HCT116 (cell line): ENCODE results near the gene HGS. TPM values are rescaled to one million over a fixed set of nuclear protein-coding genes. Genes with fewer than 3 reads are reported as not detected.

Experiments used
- ATAC-seq: fragments of 200-7000 bp; cut with Tn5 transposase; 2 replicates; pipeline ENCODE4 v1.9.1; 2020; ENCODE audit warnings: mild to moderate bottlenecking, moderate library complexity
- BruUV-seq: library from RNA; stranded (reverse); fragments of 400-500 nt; replicated peaks from 2 replicates; lab custom pipeline; 2021; lab: Mats Ljungman, UMichigan
- CTCF ChIA-PET: fragments of 300-600 bp; sonication (Branson Sonifier 250); formaldehyde crosslinking; loops from one replicate; lab custom pipeline; 2021; ENCODE audit warnings: antibody characterized with exemption; lab: Charles Lee
- POLR2A ChIA-PET: fragments of 300-600, 350-600 bp; sonication (Branson Sonifier 250); formaldehyde crosslinking; loops from one replicate; lab custom pipeline; 2021; ENCODE audit warnings: antibody characterized with exemption; lab: Charles Lee
- RAD21 ChIA-PET, 2 experiments: fragments of 300-600 bp; sonication (Branson Sonifier 250); formaldehyde crosslinking; loops; one replicate each; lab custom pipeline; 2023; ENCODE audit warnings: low total read pairs in 2 of 2; ENCODE audit not compliant: uncharacterized antibody in 2 of 2, unreplicated experiment in 2 of 2, low non-redundant PET in 1 of 2; lab: Charles Lee
- DNase-seq: peaks from one replicate; pipeline ENCODE4 v3.0.0-alpha.2; 2010; ENCODE audit warnings: low read depth, low spot score
- H2AFZ ChIP-seq: fragments of 200-600 bp; shearing (Covaris generic), sonication (generic); 2 replicates; pipeline ENCODE4 v1.6.1; 2017; ENCODE audit warnings: low read depth, mixed run types, mixed read lengths, antibody characterized with exemption, low read length; ENCODE audit not compliant: poor library complexity, severe bottlenecking
- H3K27ac ChIP-seq: 2 replicates; pipeline ENCODE4 v1.5.1; 2012; ENCODE audit warnings: low read depth, low read length
- H3K27me3 ChIP-seq: fragments of 200-600 bp; sonication (generic); 2 replicates; pipeline ENCODE4 v1.6.1; 2016; ENCODE audit warnings: mixed run types, low read length, mixed read lengths; ENCODE audit not compliant: insufficient read depth
- H3K36me3 ChIP-seq, 2 experiments: fragments of 200-500 bp in 1 of 2; fragments of 200-600 bp in 1 of 2; sonication (Bioruptor generic) in 1 of 2; sonication (generic) in 1 of 2; 2 replicates each; pipeline versions ENCODE4 v1.5.1 to v1.6.1; 2014 to 2016; ENCODE audit warnings: low read length in 2 of 2, inconsistent platforms in 1 of 2, mixed read lengths in 1 of 2, mixed run types in 1 of 2; ENCODE audit not compliant: insufficient read depth in 2 of 2, control insufficient read depth in 1 of 2
- H3K4me1 ChIP-seq, 2 experiments: fragments of 200-600 bp in 1 of 2; sonication (generic) in 1 of 2; 2 replicates each; pipeline versions ENCODE4 v1.5.1 to v1.6.1; 2012 to 2017; ENCODE audit warnings: low read length in 2 of 2, inconsistent platforms in 1 of 2, mild to moderate bottlenecking in 1 of 2, mixed read lengths in 1 of 2, mixed run types in 1 of 2, moderate library complexity in 1 of 2; ENCODE audit not compliant: insufficient read depth in 2 of 2, control insufficient read depth in 1 of 2
- H3K4me2 ChIP-seq: fragments of 200-600 bp; sonication (generic); 2 replicates; pipeline ENCODE4 v1.6.1; 2017; ENCODE audit warnings: mixed run types, low read length, mixed read lengths
- H3K4me3 ChIP-seq, 2 experiments: fragments of 200-600 bp in 1 of 2; sonication (generic) in 1 of 2; replicated peaks in 1 of 2; 2 replicates each; pipeline ENCODE4 v1.5.1; 2011 to 2016; ENCODE audit warnings: low read length in 2 of 2, control low read depth in 1 of 2, low read depth in 1 of 2, mild to moderate bottlenecking in 1 of 2, mixed read lengths in 1 of 2, mixed run types in 1 of 2
- H3K79me2 ChIP-seq: fragments of 200-600 bp; sonication (generic); 2 replicates; pipeline ENCODE4 v1.6.1; 2017; ENCODE audit warnings: mild to moderate bottlenecking, mixed run types, low read length, moderate library complexity, mixed read lengths; ENCODE audit not compliant: insufficient read depth
- H3K9ac ChIP-seq: fragments of 200-600 bp; sonication (generic); 2 replicates; pipeline ENCODE4 v1.6.1; 2016; ENCODE audit warnings: low read length, mixed read lengths
- H3K9me2 ChIP-seq: fragments of 200-600 bp; sonication (generic), shearing (Covaris generic); 2 replicates; pipeline ENCODE4 v1.6.1; 2017; ENCODE audit warnings: mixed run types, mild to moderate bottlenecking, moderate library complexity; ENCODE audit not compliant: insufficient read depth
- H3K9me3 ChIP-seq, 2 experiments: fragments of 200-500 bp in 1 of 2; fragments of 200-600 bp in 1 of 2; sonication (Bioruptor generic) in 1 of 2; sonication (generic) in 1 of 2; 2 replicates each; pipeline ENCODE4 v1.6.1; 2014 to 2017; ENCODE audit warnings: low read length in 2 of 2, mixed read lengths in 2 of 2, inconsistent platforms in 1 of 2, low read depth in 1 of 2, mild to moderate bottlenecking in 1 of 2, mixed run types in 1 of 2, moderate library complexity in 1 of 2; ENCODE audit not compliant: control insufficient read depth in 1 of 2, insufficient read depth in 1 of 2
- H4K20me1 ChIP-seq: fragments of 200-600 bp; sonication (generic), shearing (Covaris generic); 2 replicates; pipeline ENCODE4 v1.6.1; 2017; ENCODE audit warnings: mixed run types, mild to moderate bottlenecking, moderate library complexity; ENCODE audit not compliant: insufficient read depth
- CEBPB ChIP-seq: IDR thresholded peaks from 2 replicates; pipeline ENCODE4 v1.6.1; 2012; ENCODE audit warnings: low read depth
- EGR1 ChIP-seq: IDR thresholded peaks from 2 replicates; pipeline ENCODE4 v1.6.1; 2012; ENCODE audit warnings: low read depth
- ELF1 ChIP-seq: IDR thresholded peaks from 2 replicates; pipeline ENCODE4 v1.6.1; 2012; ENCODE audit warnings: low read depth, borderline replicate concordance
- EZH2 ChIP-seq: fragments of 200-600 bp; sonication (generic); IDR thresholded peaks from 2 replicates; pipeline ENCODE4 v1.6.1; 2017; ENCODE audit warnings: antibody characterized with exemption, mixed run types
- EZH2phosphoT487 ChIP-seq: fragments of 200-600 bp; IDR thresholded peaks from 2 replicates; pipeline ENCODE4 v1.6.1; 2018; ENCODE audit warnings: antibody characterized with exemption, borderline replicate concordance
- FOSL1 ChIP-seq: IDR thresholded peaks from 2 replicates; pipeline ENCODE4 v1.6.1; 2012; ENCODE audit warnings: low read depth
- JUND ChIP-seq: IDR thresholded peaks from 2 replicates; pipeline ENCODE4 v1.6.1; 2012
- POLR2A ChIP-seq: IDR thresholded peaks from 2 replicates; pipeline ENCODE4 v1.7.0; 2011; ENCODE audit warnings: borderline replicate concordance; ENCODE audit not compliant: insufficient read depth, insufficient read length; ENCODE audit errors: extremely low read depth
- RAD21 ChIP-seq: IDR thresholded peaks from 2 replicates; pipeline ENCODE4 v1.6.1; 2012; ENCODE audit warnings: low read depth, mild to moderate bottlenecking
- SIN3A ChIP-seq: IDR thresholded peaks from 2 replicates; pipeline ENCODE4 v1.6.1; 2012; ENCODE audit warnings: low read depth
- SP1 ChIP-seq: IDR thresholded peaks from 2 replicates; pipeline ENCODE4 v1.6.1; 2012; ENCODE audit warnings: low read depth
- SRF ChIP-seq: IDR thresholded peaks from 2 replicates; pipeline ENCODE4 v1.6.1; 2012; ENCODE audit warnings: low read depth
- TCF7L2 ChIP-seq: IDR thresholded peaks from 2 replicates; pipeline ENCODE4 v1.7.0; 2011; ENCODE audit warnings: borderline replicate concordance, inconsistent platforms; ENCODE audit not compliant: insufficient read depth, insufficient read length; ENCODE audit errors: extremely low read depth
- ZFX ChIP-seq: fragments of 450-650 bp; IDR thresholded peaks from 2 replicates; pipeline ENCODE4 v1.6.1; 2017
- ZNF274 ChIP-seq: fragments of 200-500 bp; sonication (Bioruptor generic); IDR thresholded peaks from 2 replicates; pipeline ENCODE4 v1.6.1; 2014; ENCODE audit warnings: mild to moderate bottlenecking, low read depth, low read length, inconsistent platforms
- intact Hi-C: fragments of 100-400 bp; cut with micrococcal nuclease; formaldehyde crosslinking; loops from 2 replicates; pipeline ENCODE4 v1.10.0; 2022
- total RNA-seq: library from RNA; stranded (reverse); gene quantifications from one replicate; pipeline ENCODE4 v1.2.1, GENCODE V29; 2021; ENCODE audit not compliant: unreplicated experiment
- TF ChIP-seq, protein P1 (sequence below): IDR thresholded peaks from 2 replicates; pipeline ENCODE4 v1.6.1; 2012; ENCODE audit warnings: low read depth
- TF ChIP-seq, protein P2 (sequence below): IDR thresholded peaks from 2 replicates; pipeline ENCODE4 v1.6.1; 2012

HGS gene
- total RNA-seq, 1 experiment from 2014 or later = 231 TPM

DNA sequence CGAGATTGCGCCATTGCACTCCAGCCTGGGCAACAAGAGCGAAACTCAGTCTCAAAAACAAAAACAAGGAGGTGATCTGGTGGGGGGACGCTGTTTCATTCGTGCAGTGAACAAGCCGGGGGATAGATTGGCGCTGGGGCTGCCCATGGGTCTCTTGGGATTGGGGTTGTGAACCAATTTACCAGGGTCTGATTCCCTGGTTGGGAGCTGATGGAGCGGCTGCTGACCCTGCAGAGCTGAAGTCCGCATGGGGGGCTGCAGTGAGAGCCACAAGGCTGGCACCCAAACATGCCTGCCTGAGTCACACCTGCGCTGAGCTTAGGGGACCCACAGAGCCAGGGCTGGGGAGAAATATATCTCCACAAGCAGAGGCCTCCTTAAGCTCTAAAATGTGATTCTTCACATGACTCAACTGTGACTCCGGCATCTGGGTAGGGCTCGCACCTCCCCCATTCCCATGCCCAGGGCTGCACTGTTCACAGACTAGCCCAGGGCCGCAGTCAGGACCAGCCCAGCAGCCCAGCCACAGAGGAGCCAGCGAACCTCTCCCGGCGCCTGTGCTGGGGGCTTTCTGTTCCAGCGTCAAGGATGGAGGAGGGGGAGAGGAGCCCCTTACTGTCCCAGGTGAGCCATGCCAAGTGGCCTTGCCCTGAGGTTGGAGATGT lies 41.9 kb upstream of the HGS start (continued):
- TF ChIP-seq, protein P1, sequence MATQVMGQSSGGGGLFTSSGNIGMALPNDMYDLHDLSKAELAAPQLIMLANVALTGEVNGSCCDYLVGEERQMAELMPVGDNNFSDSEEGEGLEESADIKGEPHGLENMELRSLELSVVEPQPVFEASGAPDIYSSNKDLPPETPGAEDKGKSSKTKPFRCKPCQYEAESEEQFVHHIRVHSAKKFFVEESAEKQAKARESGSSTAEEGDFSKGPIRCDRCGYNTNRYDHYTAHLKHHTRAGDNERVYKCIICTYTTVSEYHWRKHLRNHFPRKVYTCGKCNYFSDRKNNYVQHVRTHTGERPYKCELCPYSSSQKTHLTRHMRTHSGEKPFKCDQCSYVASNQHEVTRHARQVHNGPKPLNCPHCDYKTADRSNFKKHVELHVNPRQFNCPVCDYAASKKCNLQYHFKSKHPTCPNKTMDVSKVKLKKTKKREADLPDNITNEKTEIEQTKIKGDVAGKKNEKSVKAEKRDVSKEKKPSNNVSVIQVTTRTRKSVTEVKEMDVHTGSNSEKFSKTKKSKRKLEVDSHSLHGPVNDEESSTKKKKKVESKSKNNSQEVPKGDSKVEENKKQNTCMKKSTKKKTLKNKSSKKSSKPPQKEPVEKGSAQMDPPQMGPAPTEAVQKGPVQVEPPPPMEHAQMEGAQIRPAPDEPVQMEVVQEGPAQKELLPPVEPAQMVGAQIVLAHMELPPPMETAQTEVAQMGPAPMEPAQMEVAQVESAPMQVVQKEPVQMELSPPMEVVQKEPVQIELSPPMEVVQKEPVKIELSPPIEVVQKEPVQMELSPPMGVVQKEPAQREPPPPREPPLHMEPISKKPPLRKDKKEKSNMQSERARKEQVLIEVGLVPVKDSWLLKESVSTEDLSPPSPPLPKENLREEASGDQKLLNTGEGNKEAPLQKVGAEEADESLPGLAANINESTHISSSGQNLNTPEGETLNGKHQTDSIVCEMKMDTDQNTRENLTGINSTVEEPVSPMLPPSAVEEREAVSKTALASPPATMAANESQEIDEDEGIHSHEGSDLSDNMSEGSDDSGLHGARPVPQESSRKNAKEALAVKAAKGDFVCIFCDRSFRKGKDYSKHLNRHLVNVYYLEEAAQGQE = no peak
- TF ChIP-seq EZH2 (no peak), ELF1 (no peak), SRF (no peak), JUND (no peak), EGR1 (no peak)
- TF ChIP-seq, protein P2, sequence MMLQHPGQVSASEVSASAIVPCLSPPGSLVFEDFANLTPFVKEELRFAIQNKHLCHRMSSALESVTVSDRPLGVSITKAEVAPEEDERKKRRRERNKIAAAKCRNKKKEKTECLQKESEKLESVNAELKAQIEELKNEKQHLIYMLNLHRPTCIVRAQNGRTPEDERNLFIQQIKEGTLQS = no peak

DNA sequence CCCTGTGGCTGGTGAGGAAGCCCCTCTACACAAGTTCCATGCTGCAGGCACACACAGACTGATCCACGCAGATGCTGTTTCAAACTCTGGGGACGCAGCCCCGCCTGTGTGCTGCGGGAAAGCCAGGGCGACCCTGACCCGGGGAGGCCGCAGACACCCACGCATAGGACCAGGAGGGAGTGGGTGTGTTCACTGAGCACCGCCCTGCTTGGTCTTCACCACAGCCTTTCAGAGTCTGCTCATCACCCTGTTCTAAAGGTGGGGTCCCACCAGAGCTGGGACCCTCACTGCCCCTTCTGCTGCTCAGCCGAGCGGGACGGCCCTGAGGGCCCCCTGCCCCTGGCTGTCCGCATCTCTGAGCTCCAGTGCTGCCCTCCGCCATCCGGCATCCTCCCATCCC lies 39.3 kb upstream of the HGS start:
- DNase-seq (no peak), ATAC-seq (no peak)
- no peak overlapping the region for H3K4me3 ChIP-seq
- no peaks in the 10 kb centered on the region for H3K9me2 ChIP-seq
- no peak overlapping the region for H3K27ac ChIP-seq
- POLR2A ChIA-PET = no interaction called here
- H3K9ac ChIP-seq = no peak overlapping the region
- intact Hi-C loops = no loop called here
- TF ChIP-seq SRF (no peak), ELF1 (no peak), SP1 (no peak), EZH2phosphoT487 (no peak), TCF7L2 (no peak), ZFX (no peak), CEBPB (no peak), FOSL1 (no peak), SIN3A (no peak), ZNF274 (no peak), RAD21 (no peak), EGR1 (no peak), POLR2A (no peak), EZH2 (no peak)
- TF ChIP-seq, protein P1 = no peak
- TF ChIP-seq, protein P2 = no peak
- H4K20me1 ChIP-seq = no peaks in the 10 kb centered on the region
- H3K79me2 ChIP-seq = no peaks in the 10 kb centered on the region
- no peaks in the 10 kb centered on the region for H3K36me3 ChIP-seq
- RAD21 ChIA-PET = no interaction called here
- peaks cover 0 to 5% of the 10 kb centered on the region in 2 experiments; a peak in 1 of 4 replicates for H3K9me3 ChIP-seq
- no peaks in the 10 kb centered on the region for H3K27me3 ChIP-seq
- H3K4me2 ChIP-seq = no peak overlapping the region
- H2AFZ ChIP-seq = no peak overlapping the region
- BruUV-seq = no TSS peak
- CTCF ChIA-PET = no interaction called here
- peaks cover 4 to 22% of the 10 kb centered on the region in 2 experiments for H3K4me1 ChIP-seq
